Measurements from ENCODE around the gene TRIM7.

DNA sequence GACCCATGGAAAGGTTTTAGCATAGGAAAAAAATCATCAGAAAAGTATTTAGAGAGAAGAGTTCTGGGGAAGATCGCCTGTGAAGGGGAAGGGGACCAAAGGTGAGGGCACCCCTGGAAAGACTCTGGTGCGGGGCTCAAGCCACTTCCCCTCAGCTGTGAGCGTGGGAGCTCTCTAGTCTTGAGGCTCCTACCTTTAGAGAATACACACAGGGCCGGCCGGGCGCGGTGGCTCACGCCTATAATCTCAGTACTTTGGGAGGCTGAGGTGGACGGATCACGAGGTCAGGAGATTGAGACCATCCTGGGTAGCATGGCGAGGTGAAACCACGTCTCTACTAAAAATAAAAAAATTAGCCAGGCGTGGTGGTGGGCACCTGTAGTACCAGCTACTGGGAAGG lies 25.0 kb upstream of the TRIM7 start:
- no peak for TF ChIP-seq BMI1 (IDR thresholded peaks at IDR 0.05; ENCODE audit: low read length)
- TF ChIP-seq, protein P1, sequence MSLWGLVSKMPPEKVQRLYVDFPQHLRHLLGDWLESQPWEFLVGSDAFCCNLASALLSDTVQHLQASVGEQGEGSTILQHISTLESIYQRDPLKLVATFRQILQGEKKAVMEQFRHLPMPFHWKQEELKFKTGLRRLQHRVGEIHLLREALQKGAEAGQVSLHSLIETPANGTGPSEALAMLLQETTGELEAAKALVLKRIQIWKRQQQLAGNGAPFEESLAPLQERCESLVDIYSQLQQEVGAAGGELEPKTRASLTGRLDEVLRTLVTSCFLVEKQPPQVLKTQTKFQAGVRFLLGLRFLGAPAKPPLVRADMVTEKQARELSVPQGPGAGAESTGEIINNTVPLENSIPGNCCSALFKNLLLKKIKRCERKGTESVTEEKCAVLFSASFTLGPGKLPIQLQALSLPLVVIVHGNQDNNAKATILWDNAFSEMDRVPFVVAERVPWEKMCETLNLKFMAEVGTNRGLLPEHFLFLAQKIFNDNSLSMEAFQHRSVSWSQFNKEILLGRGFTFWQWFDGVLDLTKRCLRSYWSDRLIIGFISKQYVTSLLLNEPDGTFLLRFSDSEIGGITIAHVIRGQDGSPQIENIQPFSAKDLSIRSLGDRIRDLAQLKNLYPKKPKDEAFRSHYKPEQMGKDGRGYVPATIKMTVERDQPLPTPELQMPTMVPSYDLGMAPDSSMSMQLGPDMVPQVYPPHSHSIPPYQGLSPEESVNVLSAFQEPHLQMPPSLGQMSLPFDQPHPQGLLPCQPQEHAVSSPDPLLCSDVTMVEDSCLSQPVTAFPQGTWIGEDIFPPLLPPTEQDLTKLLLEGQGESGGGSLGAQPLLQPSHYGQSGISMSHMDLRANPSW (CRISPR knock-in tag; IDR thresholded peaks at IDR 0.05): no peak
- TF ChIP-seq, protein P2, sequence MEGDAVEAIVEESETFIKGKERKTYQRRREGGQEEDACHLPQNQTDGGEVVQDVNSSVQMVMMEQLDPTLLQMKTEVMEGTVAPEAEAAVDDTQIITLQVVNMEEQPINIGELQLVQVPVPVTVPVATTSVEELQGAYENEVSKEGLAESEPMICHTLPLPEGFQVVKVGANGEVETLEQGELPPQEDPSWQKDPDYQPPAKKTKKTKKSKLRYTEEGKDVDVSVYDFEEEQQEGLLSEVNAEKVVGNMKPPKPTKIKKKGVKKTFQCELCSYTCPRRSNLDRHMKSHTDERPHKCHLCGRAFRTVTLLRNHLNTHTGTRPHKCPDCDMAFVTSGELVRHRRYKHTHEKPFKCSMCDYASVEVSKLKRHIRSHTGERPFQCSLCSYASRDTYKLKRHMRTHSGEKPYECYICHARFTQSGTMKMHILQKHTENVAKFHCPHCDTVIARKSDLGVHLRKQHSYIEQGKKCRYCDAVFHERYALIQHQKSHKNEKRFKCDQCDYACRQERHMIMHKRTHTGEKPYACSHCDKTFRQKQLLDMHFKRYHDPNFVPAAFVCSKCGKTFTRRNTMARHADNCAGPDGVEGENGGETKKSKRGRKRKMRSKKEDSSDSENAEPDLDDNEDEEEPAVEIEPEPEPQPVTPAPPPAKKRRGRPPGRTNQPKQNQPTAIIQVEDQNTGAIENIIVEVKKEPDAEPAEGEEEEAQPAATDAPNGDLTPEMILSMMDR (IDR thresholded peaks at IDR 0.05 in 2 of 3, conservative IDR thresholded peaks at IDR 0.05 in 1 of 3; ENCODE audit: insufficient read depth in 2 of 3, low read depth in 1 of 3, low read length in 3 of 3): no peak
- no peak for TF ChIP-seq SPI1 (IDR thresholded peaks at IDR 0.05; ENCODE audit: borderline replicate concordance, low read depth, low read length)
- no peak for TF ChIP-seq ZFX (CRISPR knock-in tag; IDR thresholded peaks at IDR 0.05)
- no peak for TF ChIP-seq ZMIZ1 (IDR thresholded peaks at IDR 0.05; ENCODE audit: low read depth in 2 of 2, low read length in 2 of 2)
- no peak for TF ChIP-seq ZNF280B (CRISPR knock-in tag; IDR thresholded peaks at IDR 0.05)
